T-helper 22 cell (primary cell): Measurements from ENCODE around the gene CALN1.

ENCODE experiments used
- DNase-seq: peaks from one replicate; pipeline ENCODE4 v3.0.0-alpha.2; 2020; ENCODE audit warnings: low read depth

CALN1 gene

DNA sequence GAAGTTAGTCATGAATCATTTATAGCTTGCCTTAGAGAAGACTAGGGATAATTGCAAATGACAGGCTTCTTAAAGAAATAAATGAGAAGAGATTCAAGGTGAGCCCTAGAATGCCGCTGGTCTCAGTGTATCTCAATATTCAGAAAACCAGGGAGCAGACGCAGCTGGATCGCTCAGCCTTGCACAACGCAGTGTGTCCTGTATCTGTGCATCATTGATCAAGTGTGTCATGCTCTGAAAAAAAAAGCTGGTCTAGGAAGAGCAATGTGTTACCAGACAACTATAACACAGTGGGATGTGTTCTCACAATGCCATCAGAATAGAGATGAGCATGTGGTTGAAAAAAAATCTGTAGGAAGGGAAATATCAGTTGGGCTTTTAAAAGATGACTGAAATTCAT, 230.1 kb downstream of the CALN1 start:
- no peak for DNase-seq

GRCh38 chr7:72176875-72177274, 235.3 kb downstream of the CALN1 start:
- DNase-seq = no peak

DNA sequence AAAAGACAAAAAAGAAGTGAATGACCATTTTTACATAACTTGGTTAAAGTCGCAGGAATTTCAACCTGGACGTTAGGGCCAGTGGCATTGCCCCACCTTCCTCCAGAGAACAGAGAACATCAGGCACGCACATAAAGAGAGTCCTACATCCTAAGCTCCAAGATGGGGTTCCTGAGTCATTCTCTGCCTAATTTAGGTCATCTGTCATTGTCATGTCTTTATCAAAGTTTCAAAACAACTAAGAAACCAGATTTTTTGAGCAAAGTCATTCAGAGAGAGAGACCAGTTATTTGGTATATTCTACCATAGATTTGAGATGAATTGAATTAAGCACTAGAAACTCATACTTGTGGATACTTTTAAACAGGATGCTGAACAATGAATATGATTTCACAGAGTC, 241.7 kb downstream of the CALN1 start:
- no peak for DNase-seq

DNA sequence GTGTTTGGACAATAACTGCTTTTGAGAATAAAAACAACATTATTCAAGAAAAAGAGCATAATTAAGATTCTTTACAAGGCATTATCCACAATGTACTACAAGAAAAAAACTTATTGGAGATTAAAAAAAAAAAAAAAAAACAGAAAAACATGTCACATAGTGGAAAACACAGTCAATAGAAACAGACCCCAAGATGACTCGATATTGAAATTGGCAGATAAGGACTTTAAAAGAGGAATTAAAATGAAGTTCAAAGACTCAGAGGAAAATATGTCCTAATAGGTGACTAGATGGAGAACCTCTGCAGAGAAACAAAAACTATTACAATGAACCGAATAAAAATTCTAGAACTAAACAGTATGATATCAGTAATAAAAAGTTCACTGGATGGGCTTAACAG, 248.9 kb downstream of the CALN1 start:
- DNase-seq = no peak

DNA sequence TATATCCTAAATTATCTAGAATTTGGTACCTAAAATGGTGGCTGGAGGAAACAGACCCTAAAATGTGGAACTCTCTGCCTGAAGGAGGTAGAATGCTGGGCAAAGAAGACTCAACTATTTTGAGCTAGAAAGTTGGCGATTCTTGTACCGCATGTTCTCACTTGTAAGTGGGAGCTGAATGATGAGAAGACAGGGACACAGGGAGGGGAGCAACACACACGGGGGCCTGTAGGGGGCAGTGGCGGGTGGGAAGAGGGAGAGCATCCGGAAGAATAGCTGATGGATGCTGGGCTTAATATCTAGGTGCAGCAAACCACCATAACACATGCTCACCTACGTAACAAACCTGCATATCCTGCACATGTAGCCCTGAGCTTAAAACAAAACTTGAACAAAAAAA, 250.6 kb downstream of the CALN1 start:
- DNase-seq = no peak

GRCh38 chr7:72159911-72160310, 252.2 kb downstream of the CALN1 start:
- no peak for DNase-seq

DNA sequence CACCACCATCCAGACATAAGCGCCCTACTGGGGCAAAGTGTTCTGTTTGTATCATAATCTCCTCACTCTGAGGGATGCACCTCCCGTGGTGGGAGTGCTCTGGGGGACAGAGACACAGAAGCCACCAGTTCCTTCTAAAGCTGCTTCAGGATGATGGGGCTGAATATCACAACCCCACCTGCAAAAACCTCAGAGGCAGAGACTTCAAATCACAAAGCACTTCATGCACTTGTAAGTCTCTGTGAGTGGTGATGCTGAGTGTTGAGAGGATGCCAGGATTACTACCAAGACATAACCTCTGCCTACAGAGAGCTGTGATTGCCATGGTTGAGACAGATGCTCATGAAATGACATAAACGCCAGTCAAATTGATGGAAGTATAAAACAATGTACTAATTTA, 255.5 kb downstream of the CALN1 start:
- DNase-seq = no peak

- no peak for DNase-seq
Observed at GRCh38 chr7:72153132-72153512, 259.0 kb downstream of the CALN1 start.

DNA sequence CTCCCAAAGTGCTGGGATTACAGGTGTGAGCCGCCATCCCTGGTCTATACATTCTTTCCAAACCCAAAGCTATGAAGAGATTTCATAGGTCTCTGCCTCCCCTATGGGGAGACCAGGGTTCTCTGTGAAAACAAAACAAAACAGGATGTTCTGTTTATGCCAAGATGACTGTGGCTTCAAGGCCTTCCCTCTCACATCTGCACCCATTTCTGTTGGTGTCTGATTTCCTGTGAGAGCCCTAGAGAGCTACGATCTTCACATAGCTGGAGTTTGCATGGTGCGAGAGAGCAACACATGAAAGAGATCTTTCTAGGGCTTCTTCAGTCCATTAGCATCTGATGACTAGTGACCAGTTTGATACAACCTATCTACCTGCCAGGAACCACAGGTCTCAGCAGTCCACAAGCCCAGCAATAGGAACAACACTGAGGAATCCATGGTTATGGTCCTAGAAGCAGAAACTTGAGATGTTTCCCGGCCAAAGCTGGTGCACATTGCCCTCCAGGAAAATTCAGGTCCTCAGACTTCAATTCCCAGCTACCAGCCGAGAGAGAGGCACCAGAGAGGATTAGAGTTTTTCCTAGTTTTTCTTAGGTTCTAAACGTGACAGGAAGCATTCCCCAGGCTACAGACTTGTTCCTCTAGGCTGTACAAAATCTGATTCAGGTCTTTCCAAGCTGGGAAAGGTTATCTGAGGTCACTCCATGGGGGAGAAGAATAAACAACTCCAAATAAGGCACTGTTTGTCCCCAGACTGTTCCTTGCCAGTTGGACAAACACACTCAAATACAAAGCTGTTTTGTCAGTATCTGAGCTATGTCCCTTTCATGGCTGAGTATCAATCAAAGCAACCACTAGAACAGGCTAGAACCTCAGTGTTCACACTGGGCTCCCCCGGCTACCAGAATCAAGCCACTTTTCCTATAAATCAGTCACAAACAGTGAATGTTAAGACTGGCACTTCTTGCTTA, 259.7 kb downstream of the CALN1 start:
- no peak for DNase-seq

DNA sequence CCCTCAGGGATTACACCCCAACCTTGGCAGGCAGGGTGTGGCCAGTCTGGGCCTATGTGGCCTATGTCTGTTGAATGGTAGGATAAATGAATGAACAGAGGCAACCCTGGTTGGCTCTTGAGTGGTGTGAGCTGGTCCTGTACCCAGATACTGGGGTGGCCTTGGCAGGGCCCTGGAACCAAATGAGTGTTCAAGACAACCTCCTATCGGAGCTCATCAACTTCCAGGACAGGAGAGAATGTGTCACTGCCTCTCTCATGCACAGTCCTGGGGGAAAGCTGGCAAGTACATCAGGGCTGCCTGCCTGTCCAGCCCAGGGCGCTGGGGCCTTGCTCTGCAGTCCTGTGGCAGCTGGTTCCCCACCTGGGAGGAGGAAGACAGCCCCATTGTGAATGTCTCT, 271.6 kb downstream of the CALN1 start:
- DNase-seq = no peak

DNA sequence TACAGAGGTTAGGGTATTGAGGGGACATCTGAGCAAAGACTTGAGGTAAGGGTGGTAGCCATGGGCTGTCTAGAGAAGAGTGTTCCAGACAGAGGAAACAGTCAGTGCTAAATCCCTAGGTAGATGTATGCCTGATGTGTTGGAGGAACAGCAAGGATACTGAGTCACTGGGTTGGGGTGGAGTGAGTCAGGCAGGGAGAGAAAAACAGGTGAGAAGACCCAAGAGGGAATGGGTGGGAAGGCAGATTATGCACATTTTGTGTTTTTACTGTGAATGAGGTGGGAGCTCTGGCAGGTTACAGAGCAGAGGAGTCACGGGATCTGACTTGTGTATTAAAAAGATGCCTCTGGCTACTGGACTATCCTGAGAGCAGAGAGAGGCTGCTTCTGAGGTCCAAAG, 285.0 kb downstream of the CALN1 start:
- no peak for DNase-seq

GRCh38 chr7:72123913-72124312, 288.2 kb downstream of the CALN1 start:
- no peak for DNase-seq

DNA sequence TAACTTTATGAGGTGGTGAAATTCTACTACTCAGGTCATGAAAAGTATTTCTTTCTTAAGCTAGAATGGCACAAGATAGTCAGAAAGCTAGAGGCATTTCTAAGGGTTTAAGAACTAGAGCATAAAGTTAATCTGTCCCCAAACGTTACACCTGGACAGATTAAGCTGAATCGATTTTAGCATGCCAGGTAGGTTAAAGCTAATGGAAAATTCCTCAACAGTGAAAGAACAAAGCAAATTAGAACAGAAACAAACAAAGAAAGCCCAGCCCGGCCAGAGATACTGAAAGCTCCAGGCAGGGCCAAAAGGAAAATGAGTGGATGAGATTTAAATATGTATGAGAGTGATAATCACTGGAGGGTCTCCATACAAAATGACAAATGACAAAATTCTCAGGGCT, 293.8 kb downstream of the CALN1 start:
- DNase-seq = no peak

- DNase-seq = no peak
Observed at GRCh38 chr7:72114129-72114528, 298.0 kb downstream of the CALN1 start.

DNA sequence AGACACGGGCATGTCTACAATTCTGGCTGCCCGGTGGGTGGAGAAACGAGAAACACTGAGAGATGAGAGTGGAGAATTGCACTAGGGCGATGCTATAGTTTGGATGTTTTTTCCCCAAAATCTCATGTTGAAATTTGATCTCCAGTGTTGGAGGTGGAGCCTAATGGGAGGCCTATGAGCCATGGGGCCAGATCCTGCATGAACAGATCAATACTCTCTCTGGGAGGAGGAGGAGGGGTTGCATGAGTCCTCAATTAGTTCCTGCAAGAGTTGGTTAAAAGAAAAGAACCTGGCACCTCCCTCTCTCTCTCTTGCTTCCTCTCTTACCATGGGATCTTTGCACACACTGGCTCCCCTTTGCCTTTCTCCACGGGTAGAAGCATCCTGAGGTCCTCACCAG, 299.1 kb downstream of the CALN1 start:
- no peak for DNase-seq

GRCh38 chr7:72112530-72112929, 299.6 kb downstream of the CALN1 start:
- no peak for DNase-seq

DNA sequence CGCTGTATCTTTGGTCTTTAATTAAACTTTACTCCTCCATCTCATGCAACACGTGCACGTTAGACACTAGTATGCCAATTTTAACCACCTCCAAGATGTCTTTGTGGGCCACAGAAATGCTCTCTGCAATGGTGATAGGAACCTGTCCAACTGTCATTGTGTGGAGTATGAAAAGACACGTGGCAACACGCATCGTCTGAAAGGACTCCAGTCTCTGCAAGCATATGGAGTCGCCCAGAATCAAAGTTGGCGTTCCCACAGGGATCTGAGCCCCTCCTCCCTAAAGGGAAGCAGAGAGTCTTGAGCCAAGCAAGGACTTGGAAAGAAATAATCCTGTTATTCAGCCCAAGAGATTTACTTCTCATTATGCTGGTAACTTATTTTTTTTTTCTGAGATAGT, 301.1 kb downstream of the CALN1 start:
- no peak for DNase-seq

- no peak for DNase-seq
Observed at GRCh38 chr7:72109566-72109965, 302.6 kb downstream of the CALN1 start.

- no peak for DNase-seq
Observed at GRCh38 chr7:72106405-72106804, 305.7 kb downstream of the CALN1 start.

DNA sequence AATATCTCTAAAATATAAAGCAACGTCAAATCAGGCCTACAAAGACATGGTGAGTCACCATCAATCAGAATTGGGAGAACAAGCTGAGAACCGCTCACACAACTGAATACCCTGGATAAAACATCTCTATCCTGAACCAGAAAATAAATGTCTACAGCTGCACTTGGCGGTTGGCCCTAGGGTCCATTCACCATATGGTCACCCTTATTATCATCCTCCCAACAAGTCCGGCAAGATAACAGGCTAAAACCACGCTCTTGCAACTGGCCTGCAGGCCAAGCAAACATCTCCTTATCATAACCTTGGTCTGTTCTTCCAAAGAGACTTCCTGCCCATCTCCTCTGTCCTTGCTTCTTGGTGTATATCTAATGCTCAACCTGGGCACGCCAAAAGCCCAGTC, 310.7 kb downstream of the CALN1 start:
- no peak for DNase-seq

GRCh38 chr7:72099784-72100183, 312.4 kb downstream of the CALN1 start:
- DNase-seq = no peak

DNA sequence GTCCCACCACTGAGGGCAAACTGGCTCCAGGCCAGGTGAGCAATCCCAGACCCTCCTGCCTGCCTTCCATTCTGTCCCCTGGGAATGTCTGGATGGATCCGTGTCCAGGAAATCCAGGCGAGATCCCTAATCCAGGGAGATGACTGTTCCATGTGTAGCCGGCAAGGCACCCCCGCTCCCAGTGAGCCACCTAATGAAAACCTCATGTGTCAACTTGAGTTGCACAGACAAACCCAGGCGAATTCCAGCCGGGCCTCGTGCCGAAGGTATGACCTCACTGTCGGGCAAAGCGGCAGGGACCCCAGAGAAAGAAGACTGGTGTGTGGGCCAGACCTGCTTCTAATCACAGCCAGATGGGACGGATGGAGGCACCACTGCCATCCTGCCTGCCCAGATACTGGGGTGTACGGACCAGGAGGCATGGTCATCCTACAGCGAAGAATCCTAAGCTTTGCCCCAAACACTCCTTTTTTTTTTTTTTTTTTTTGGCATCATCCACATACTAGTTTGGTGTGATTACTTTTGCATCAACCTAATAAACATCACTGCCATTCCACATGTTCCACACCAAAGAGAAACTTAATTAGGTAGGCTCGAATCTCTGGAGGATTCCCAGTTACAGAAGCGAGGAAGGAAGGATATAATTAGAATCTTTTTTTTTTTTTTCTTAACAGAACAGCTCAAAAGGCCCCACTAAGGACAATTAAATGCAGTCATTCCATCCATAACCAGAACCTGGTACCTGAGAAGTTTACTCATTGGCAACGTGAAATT, 313.1 kb downstream of the CALN1 start:
- DNase-seq = no peak

DNA sequence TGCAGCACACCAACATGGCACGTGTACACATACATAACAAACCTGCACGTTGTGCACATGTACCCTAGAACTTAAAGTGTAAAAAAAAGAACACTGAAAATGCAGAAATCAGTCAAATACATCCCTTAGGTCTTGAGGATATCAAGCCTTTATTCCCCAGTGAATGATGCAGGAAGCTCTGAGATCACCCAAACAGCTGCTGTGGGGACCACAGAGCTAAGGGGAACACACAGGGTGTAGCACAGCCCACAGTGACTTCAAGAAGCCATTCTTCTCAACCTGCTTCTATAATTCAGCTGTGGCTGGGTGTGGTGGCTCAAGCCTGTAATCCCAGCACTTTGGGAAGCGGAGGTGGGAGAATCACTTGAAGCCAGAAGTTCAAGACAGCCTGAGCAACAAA, 314.9 kb downstream of the CALN1 start:
- DNase-seq = no peak
